Measurements from ENCODE around the gene RNASE13.

Gene RNASE13

GRCh38 chr14:21053184-21054122 lies 18.8 kb upstream of the RNASE13 start:
- no peaks in the 10 kb centered on the region for H3K27me3 ChIP-seq (ENCODE audit: control insufficient read depth, insufficient read depth, low read length)
- H3K4me1 ChIP-seq: peaks cover 28% of the 10 kb centered on the region
- no peak overlapping the region for H3K4me3 ChIP-seq (ENCODE audit: low read depth, low read length)
- TF ChIP-seq CTCF (IDR thresholded peaks at IDR 0.05): no peak
- peak overlapping the region; percentile 36 for H2AFZ ChIP-seq
- no peaks in the 10 kb centered on the region for H3K79me2 ChIP-seq
- no peak overlapping the region for H3K4me2 ChIP-seq (ENCODE audit: low read length)
- H3K9ac ChIP-seq: no peak overlapping the region
- no peaks in the 10 kb centered on the region for H3K36me3 ChIP-seq (ENCODE audit: control insufficient read depth, insufficient read depth, low read length)
- peak overlapping the region; percentile 40 for H3K27ac ChIP-seq
- no peaks in the 10 kb centered on the region for H3K9me3 ChIP-seq (ENCODE audit: control insufficient read depth, low read length)

GRCh38 chr14:21050597-21050996 lies 16.0 kb upstream of the RNASE13 start:
- Histone ChIP-seq H3K4me2 (ENCODE audit: low read length) (no peak overlapping the region), H3K4me1 (peaks cover 47% of the 10 kb centered on the region), H3K27ac (no peak overlapping the region), H3K79me2 (no peaks in the 10 kb centered on the region), H3K9me3 (ENCODE audit: control insufficient read depth, low read length) (no peaks in the 10 kb centered on the region), H3K27me3 (ENCODE audit: control insufficient read depth, insufficient read depth, low read length) (no peaks in the 10 kb centered on the region), H3K36me3 (ENCODE audit: control insufficient read depth, insufficient read depth, low read length) (no peaks in the 10 kb centered on the region), H3K4me3 (ENCODE audit: low read depth, low read length) (no peak overlapping the region), H2AFZ (peak overlapping the region; percentile 17), H3K9ac (no peak overlapping the region)
- no peak for TF ChIP-seq CTCF (IDR thresholded peaks at IDR 0.05)

GRCh38 chr14:21049271-21049673 lies 14.7 kb upstream of the RNASE13 start:
- no peak for TF ChIP-seq CTCF (IDR thresholded peaks at IDR 0.05)
- Histone ChIP-seq H3K36me3 (ENCODE audit: control insufficient read depth, insufficient read depth, low read length) (no peaks in the 10 kb centered on the region), H3K79me2 (no peaks in the 10 kb centered on the region), H3K4me3 (ENCODE audit: low read depth, low read length) (no peak overlapping the region), H3K27me3 (ENCODE audit: control insufficient read depth, insufficient read depth, low read length) (no peaks in the 10 kb centered on the region), H3K4me2 (ENCODE audit: low read length) (no peak overlapping the region), H3K9me3 (ENCODE audit: control insufficient read depth, low read length) (no peaks in the 10 kb centered on the region), H2AFZ (no peak overlapping the region), H3K9ac (no peak overlapping the region), H3K27ac (no peak overlapping the region), H3K4me1 (peaks cover 60% of the 10 kb centered on the region)

- Histone ChIP-seq H3K9me3 (ENCODE audit: control insufficient read depth, low read length) (no peaks in the 10 kb centered on the region), H2AFZ (peak overlapping the region; percentile 57), H3K27ac (peak overlapping the region; percentile 55), H3K36me3 (ENCODE audit: control insufficient read depth, insufficient read depth, low read length) (no peaks in the 10 kb centered on the region), H3K79me2 (no peaks in the 10 kb centered on the region), H3K27me3 (ENCODE audit: control insufficient read depth, insufficient read depth, low read length) (no peaks in the 10 kb centered on the region), H3K4me3 (ENCODE audit: low read depth, low read length) (no peak overlapping the region), H3K4me1 (peaks cover 60% of the 10 kb centered on the region), H3K9ac (no peak overlapping the region), H3K4me2 (ENCODE audit: low read length) (no peak overlapping the region)
- no peak for TF ChIP-seq CTCF (IDR thresholded peaks at IDR 0.05)
Observed at GRCh38 chr14:21048638-21049037, 14.0 kb upstream of the RNASE13 start.
